Islet precursor cell (in vitro differentiated cells): ENCODE results near the gene LURAP1L.

Experiments
- DNase-seq: peaks from one replicate; pipeline ENCODE4 v3.0.0-alpha.2; 2018

LURAP1L gene

DNA sequence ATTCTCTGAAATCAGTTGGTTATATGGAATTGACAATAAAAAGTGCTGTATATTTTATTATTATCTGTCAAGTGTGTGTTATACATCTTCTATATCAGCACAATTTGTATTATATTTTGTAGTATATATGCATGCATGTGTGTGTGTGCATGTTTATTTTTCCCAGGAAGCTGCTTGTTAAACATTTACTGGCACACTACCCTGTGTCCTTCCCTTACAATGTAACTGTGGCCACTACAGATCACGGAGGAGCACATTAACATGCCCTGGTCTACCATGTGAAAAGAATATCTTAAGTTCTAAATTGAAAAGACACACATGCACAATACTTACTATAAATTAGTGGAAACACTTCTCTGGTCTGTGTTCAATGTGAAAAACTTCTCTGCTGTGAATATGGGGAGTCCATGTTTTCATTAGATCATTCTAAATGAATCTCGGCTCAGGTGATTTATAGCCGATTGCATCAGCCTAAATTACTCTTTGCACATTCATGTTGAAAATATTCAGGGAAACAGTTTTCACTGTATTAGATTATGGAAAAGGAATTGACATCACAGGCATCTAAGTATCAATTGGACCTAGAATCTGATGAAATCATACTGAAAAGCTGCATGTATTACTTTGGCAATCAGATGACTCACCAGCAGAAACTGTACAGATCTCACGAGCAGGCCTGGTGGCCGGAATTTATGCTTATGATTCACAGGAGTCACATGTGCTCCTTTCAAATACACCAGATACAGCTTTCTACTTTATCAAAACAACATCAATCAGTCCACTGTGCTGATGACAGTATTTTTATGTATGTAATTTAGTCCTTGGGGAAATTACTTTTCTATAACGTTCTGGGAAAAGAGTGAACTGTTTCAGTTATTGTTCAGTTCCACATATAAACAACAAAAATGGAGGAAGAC is 39.4 kb downstream of the LURAP1L start:
- DNase-seq, result peak; percentile 77

- no peak for DNase-seq
Measured at GRCh38 chr9:12814877-12815237, 40.0 kb downstream of the LURAP1L start.

- no peak for DNase-seq
Measured at GRCh38 chr9:12815888-12816287, 41.1 kb downstream of the LURAP1L start.

DNA sequence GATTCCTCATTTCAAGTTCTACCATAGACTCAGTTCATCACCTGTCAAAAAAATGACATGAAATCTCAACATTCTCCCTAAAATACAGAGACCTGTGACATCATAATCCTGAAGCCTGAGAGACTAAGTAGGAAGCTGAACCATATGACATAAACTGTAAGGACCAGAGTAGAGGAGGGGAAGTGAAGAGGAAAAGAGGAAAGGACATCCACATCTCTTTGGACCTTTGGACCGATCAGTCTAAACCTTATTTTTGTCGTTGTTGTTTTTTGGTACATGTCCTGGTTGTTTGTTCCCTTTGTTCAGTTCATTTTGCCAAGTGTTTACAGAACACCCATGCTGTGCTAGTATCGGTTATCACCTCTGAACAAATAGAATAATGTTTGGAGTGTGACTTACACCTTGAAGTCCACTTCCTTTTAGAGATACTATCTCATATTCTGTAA is 41.9 kb downstream of the LURAP1L start:
- no peak for DNase-seq

GRCh38 chr9:12817702-12818101 is 42.9 kb downstream of the LURAP1L start:
- DNase-seq, result peak; percentile 64

DNA sequence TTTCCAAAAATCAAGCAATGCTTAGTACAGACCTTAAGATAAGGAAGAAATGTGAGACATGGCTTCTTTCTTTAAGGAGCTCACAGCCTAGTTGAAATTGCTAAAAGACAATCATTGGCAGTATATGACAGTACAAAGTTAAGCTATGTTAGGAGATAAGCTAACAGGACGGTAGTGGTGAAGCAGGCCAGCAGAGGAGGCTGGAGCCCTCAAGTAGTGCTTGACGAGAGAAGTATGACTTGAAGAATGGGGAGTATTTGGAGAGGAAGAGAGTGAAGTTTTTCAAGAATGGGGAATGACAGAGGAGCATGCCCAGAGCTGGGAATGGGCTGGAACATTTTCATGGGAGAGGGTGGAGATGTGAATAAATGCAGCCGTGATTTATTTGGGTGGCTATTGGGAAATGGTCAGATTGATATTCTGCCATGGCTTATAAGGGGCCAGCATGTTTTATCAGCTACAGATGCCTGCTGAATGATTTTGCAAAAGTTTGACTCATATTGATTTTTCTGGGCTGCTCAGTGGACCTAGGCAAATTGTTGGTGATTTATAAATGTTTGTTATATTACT is 43.7 kb downstream of the LURAP1L start:
- DNase-seq, result peak; percentile 54

DNA sequence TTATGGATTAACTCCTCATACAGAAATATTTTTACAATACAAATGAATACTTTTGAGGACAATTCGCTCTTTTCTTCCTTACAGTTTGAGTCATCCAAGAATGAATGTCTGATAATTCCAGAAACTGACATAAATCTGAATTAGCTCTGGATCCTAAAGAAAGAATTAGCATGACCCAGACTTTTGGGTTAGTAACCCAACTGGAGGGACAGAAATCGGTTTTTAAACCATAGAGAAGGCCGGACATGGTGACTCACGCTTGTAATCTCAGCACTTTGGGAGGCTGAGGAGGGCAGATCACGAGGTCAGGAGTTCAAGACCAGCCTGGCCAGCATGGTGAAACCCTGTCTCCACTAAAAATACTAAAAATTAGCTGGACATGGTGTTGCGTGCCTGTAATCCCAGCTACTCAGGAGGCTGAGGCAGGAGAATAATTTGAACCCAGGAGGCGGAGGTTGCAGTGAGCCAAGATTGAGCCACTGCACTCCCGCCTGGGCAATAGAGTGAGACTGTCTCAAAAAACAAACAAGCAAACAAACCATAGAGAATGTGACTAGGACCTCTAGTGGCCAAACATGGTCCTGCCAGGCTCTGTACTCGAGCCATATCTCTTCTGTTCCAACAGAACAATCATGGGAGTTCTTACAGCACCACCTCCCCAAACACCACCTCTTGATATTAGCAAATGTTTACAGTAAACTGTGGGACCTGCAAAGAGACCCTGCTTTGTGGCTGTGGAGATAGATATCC is 44.8 kb downstream of the LURAP1L start:
- peak; percentile 54 for DNase-seq

DNA sequence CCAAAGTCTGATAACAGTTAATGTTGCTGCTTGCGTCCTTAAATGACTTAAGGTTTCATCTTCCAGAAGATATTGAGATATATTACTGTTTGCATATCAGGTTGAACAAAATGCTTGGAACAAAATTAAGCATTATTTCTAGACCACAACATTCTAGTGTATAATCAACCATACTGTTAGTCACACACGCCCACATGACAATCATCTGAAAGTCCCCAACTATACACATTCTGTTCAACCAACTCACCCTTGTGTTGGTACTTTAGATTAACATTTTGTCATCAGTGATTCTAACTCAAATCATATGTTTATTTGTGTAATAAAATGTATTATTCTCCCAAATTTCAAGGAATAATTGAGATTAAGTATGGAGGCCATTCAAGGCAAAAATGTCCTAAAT is 47.3 kb downstream of the LURAP1L start:
- DNase-seq, result no peak

DNA sequence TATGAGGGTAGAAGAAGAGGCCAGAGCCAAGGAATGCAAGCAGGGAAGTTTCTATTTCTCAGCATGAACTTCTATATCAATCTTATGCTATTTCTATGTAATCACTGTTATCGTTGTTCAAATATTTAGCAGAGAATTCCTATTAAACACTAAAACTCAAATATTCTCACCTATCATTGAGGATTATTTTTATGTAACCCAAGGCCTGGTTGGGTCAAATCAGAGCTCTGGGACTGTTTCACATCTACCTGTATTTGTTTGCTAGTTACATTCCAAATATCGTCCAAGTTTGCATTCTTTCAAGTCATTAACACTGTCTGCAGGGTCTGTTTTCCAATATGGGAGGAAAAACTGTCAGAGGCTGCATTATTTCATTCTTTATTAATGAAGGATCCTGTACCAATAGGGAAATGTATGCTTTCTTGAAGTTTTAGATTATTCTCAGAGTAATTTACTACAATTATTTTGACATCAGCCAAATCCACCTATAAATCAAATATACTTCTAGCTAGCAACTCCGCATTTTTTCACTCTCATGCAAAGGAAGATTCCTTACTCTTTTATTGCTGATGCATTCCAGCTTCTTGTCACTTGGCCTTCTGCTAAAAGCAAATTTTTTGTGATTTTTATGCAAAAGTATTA is 52.2 kb downstream of the LURAP1L start:
- no peak for DNase-seq

DNA sequence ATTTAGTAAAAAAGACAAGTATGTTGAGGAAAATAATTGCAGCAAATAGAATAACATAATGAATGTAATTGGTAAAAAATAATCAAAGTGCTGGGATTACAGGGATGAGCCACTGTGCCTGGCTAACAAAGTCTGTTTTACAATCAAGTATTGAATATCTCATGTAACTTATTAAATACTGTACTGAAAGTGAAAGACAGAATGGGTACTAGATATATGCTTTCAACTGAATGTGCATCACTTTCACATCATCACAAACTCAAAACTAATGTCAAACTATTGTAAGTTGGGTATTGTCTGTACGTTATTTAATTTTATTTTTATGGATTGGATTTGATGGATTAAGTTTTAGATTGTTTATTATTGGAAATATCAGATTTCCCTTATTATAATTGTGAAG is 58.9 kb downstream of the LURAP1L start:
- DNase-seq, result no peak

DNA sequence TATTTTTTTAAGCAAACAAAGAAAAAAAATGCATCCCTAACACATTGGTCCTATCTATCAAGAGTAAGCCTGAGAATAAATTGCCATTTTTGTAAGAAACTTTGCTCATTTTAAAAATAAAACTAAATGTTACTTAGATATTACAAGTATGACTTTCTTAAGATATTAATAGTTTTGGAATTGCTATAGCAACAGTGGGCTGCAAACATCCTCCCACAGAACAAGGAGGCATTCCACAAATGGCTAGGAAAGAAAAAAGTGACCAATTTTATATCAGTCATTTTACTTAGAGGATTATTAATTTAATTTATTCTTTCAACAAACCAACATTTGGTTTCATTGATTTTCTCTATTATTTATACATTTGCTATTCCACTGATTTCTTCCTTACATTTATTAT is 63.7 kb downstream of the LURAP1L start:
- DNase-seq, result no peak

DNA sequence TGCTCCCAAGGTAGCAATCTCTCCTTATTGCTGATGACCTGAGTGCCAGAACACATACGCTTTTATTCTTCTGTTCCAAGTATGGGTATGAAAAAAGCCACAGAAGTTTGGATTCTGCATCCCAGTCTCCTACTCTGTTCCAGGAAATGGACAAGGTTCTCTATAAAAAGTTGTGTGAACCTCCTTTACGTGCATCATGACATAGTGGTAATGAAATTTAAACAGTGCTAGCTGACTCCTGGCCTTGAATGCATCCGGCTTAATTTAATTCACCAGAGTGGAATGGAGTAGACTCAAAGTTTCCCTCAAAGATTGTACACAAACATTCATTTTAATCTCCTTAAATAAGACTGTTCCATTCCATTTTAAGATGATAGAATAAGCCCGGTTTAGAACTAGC is 68.9 kb downstream of the LURAP1L start:
- no peak for DNase-seq

DNA sequence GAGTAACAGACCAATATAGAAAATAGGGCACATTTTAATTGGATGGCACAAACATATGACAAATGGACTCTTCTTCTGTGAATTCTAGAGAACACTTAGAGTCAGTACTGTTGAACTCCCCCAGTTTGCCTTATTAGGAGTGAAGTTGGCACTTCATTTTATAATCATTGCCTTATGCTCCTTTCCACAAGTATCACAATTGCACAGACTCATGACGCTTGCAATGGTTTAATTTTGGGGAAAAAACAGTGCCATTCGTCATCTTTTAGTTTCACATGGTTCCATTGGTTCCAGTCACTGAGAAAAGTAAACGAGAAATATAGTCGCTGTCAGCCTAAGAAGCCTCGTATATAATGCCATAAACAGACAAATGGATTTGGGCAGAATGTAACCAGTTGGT is 71.2 kb downstream of the LURAP1L start:
- no peak for DNase-seq

DNA sequence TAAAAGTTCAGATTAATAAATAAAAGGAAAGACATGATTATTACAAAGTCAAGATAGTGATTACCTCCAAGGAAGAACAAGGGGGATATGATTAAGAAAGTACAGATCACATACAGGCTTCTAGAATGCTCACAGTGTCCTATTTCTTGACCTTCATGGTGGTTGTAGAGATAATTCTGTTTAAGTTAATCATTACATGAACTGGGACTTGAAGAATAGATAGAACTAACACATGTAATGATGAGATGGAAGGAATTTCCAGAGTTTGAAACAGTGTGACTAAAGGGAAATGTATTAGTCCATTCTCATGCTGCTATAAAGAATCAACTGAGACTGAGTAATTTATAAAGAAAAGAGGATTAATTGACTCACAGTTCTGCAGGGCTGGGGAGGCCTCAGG is 72.7 kb downstream of the LURAP1L start:
- no peak for DNase-seq

- DNase-seq, result no peak
Measured at GRCh38 chr9:12849486-12850003, 74.7 kb downstream of the LURAP1L start.

- DNase-seq, result no peak
Measured at GRCh38 chr9:12851341-12852090, 76.7 kb downstream of the LURAP1L start.

DNA sequence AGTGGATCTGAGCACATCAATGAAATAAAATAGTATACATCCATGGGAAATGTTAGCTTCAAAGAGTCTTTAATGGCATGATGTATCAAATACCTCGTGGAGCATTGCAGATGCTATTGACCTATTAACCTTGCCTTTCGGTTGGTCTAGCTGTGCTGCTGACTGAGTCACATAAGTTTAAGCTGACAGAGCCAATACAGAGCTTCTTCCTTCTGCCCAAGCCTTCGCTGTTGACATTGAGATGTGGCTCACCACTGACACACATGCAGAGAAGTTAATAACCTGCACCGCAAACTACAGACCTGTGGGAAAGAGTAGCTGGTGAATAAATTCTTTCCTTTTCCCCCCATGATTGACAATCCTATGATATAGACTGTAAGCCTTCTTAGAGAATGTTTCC is 78.2 kb downstream of the LURAP1L start:
- no peak for DNase-seq

DNA sequence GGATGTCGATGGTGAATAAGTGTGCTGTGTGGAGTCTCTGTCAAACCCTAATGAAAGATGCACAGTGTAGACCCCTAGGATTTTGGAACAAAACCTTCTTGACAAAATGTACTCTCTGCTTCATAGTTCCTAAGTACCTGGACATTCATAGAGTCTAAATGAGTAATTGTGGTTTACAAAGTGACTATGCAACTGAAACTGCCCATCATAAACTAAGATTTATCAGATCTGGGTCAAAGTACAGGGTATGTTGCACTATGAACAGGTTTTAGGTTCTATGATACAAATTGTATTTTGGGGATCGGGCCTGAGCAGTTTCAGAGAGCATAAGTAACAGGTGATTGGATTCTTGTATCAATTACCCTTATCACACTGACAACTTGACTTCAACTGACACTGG is 79.4 kb downstream of the LURAP1L start:
- DNase-seq, result no peak

DNA sequence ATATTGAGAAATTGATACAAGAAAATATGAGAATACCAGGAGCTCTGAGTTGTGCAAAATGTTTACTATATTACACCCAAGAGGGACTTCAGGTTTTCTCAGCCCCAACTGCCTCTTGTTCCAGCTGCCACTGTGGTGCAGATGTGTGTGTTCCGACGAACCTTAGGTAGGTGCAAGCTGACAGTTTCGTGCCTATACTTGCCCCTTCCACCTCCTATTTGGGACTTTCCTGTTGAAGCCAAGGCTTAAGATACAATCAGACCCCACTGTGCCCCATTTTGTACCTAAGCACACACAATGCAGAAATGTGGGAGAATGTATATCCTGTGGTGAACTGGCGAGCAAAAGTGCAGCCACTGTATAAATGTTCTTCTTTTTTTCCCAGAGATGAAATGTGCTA is 80.2 kb downstream of the LURAP1L start:
- DNase-seq, result no peak

DNA sequence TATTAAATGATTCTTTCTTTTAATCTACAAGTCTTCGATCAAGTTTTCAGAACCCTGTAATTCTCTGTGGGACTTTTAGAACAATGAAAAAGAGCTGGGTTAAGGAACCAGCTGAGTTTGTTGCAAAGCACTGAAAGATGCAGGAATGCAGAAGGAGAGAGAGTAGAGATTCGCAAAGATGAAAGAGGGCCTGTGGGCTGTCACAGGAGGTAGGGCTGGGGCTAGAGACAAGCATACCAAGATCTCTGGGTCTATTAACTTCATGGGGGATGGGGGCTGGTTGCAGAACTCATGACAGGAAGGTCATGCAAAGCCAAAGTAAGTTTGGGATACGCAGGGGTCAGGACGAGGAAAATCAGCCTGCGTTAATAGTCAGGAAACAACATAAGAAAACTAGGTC is 81.8 kb downstream of the LURAP1L start:
- DNase-seq, result peak; percentile 74

- no peak for DNase-seq
Measured at GRCh38 chr9:12859704-12860251, 85.0 kb downstream of the LURAP1L start.

DNA sequence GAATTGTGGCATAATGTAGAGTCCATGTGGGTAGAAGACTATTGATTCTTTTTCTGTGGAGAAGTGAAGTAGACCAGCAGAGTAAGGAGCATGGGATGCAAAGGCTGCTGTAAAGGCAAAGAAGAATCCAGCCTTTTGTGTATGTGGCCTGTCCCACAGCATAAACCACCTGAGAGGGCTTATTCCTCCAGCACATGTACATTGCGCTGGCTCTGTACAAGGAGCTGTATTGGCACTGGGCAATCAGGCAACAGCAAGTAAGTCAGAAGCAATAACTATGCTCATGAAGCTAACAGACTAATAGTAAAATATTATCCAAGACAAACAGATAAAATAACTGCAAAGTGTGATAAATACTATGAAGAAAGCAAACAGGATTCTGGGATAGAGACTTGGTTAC is 86.2 kb downstream of the LURAP1L start:
- no peak for DNase-seq
